GM12892 (cell line): ENCODE measurements around the gene KCNJ4.

Source experiments
- DNase-seq: peaks from one replicate; pipeline ENCODE4 v3.0.0; 2011; ENCODE audit not compliant: insufficient read length
- FAIRE-seq: peaks from 2 replicates; lab custom pipeline; 2011; peaks lifted over from hg19 to GRCh38; lab: Jason Lieb, UNC
- POLR2A ChIP-seq: IDR thresholded peaks from 2 replicates; pipeline ENCODE4 v1.6.1; 2011; ENCODE audit warnings: low read depth, low read length, control low read depth
- POLR2AphosphoS5 ChIP-seq: IDR thresholded peaks from 2 replicates; pipeline ENCODE4 v1.6.1; 2011; ENCODE audit warnings: low read depth, low read length, control low read depth
- TAF1 ChIP-seq: IDR thresholded peaks from 2 replicates; pipeline ENCODE4 v1.6.1; 2011; ENCODE audit warnings: low read depth, mild to moderate bottlenecking, control low read depth, low read length, borderline replicate concordance

KCNJ4 gene

GRCh38 chr22:38449776-38450175 is 5.2 kb downstream of the KCNJ4 start:
- DNase-seq: no peak
- no peak for FAIRE-seq
- TF ChIP-seq POLR2A: no peak
- TF ChIP-seq TAF1: no peak
- no peak for TF ChIP-seq POLR2AphosphoS5

- TF ChIP-seq POLR2A: no peak
- TF ChIP-seq POLR2AphosphoS5: no peak
- no peak for TF ChIP-seq TAF1
- no peak for DNase-seq
- FAIRE-seq: no peak
These were observed 5.9 kb downstream of the KCNJ4 start for GRCh38 chr22:38448945-38449745.

GRCh38 chr22:38446018-38446601 is 8.9 kb downstream of the KCNJ4 start:
- DNase-seq (no peak), FAIRE-seq (no peak)
- TF ChIP-seq POLR2A (no peak), TAF1 (no peak), POLR2AphosphoS5 (no peak)

- no peak for FAIRE-seq
- TF ChIP-seq POLR2AphosphoS5 (no peak), TAF1 (no peak), POLR2A (no peak)
These were observed 10.2 kb downstream of the KCNJ4 start for GRCh38 chr22:38444783-38445182.

DNA sequence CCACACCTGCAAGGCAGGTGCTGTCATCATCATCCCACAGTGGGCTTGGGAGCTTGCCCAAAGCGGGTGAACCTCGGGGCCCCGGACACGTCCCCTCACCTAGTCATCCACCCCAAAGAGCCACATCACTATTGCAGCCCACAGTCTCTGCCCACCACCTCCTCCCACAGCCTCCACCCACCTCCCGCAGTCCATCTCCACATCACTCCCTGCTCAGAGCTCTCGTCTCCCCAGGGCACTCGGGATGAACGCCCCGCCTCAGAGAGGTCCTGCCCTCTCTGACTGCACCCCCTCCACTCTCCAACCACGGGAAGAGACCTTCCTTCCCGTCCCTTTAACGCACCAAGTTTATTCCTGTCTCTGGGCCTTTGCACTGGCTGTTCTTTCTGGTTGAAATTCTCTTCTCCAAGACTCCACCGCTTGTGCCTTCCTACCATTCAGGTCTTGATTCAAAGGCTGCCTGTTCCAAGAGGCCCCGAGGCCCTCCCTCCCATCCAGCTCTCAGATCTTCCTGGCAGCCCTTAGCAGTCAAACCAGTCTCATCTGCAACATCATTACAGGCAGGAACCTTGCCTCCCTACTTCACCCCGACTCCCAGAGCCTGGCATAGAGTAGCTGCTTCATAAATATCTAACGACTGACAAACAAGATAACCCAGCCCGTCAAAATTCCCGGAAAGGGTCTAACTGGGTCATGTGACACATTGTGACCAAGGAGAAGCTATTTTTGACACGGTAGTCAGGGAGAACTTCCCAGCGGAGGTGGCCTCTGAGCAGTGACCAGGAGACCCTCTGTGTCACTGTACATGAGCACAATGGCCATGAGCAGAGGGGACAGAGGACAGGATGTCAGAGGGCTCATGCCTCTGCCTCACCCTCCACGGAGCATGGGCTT is 11.1 kb downstream of the KCNJ4 start:
- no peak for FAIRE-seq
- TF ChIP-seq POLR2A: no peak
- TF ChIP-seq POLR2AphosphoS5: no peak
- DNase-seq: no peak

More at GRCh38 chr22:38444783-38445182, 10.2 kb downstream of the KCNJ4 start:
- DNase-seq: no peak

- DNase-seq (no peak), FAIRE-seq (no peak)
- no peak for TF ChIP-seq TAF1
- TF ChIP-seq POLR2A: no peak
- no peak for TF ChIP-seq POLR2AphosphoS5
These were observed 11.9 kb downstream of the KCNJ4 start for GRCh38 chr22:38442967-38443627.

- TF ChIP-seq TAF1 (no peak), POLR2AphosphoS5 (no peak), POLR2A (no peak)
- FAIRE-seq (no peak), DNase-seq (no peak)
These were observed 13.2 kb downstream of the KCNJ4 start for GRCh38 chr22:38441620-38442287.

GRCh38 chr22:38440747-38441350 is 14.2 kb downstream of the KCNJ4 start:
- no peak for DNase-seq
- FAIRE-seq: no peak
- TF ChIP-seq POLR2AphosphoS5 (no peak), TAF1 (no peak), POLR2A (no peak)

GRCh38 chr22:38437416-38437815 is 17.6 kb downstream of the KCNJ4 start:
- FAIRE-seq (no peak), DNase-seq (no peak)
- TF ChIP-seq TAF1 (no peak), POLR2A (no peak), POLR2AphosphoS5 (no peak)
